ENCODE data around the gene SLC35F4. TPM values are rescaled to one million over a fixed set of nuclear protein-coding genes. Genes with fewer than 3 reads are reported as not detected.

The SLC35F4 gene
- total RNA-seq, 4 donors from 2014 or later = not detected

- Histone ChIP-seq H3K27me3 (no peaks in the 10 kb centered on the region), H3K27ac (no peak overlapping the region), H3K4me3 (no peak overlapping the region), H3K4me1 (no peaks in the 10 kb centered on the region), H3K36me3 (no peaks in the 10 kb centered on the region), H3K9me3 (no peaks in the 10 kb centered on the region)
- TF ChIP-seq POLR2A (IDR thresholded peaks at IDR 0.05) = no peak
- no peak for TF ChIP-seq CTCF (IDR thresholded peaks at IDR 0.05)
- no peak for TF ChIP-seq POLR2AphosphoS5 (IDR thresholded peaks at IDR 0.05)
- no peak for TF ChIP-seq EP300 (IDR thresholded peaks at IDR 0.05)
- 91% methylated on average over 2 of the region's 2 CpGs for WGBS
- DNase-seq (ENCODE audit: low spot score in 2 of 2) = no peak
These were observed 298.7 kb downstream of the SLC35F4 start for GRCh38 chr14:57567220-57567619.

GRCh38 chr14:57560681-57561080 is 305.2 kb downstream of the SLC35F4 start:
- no peaks in the 10 kb centered on the region for H3K36me3 ChIP-seq
- H3K27me3 ChIP-seq = no peaks in the 10 kb centered on the region
- H3K4me3 ChIP-seq = no peak overlapping the region
- TF ChIP-seq POLR2AphosphoS5 (IDR thresholded peaks at IDR 0.05) = no peak
- no peak for TF ChIP-seq CTCF (IDR thresholded peaks at IDR 0.05)
- no peak for TF ChIP-seq EP300 (IDR thresholded peaks at IDR 0.05)
- no peak for TF ChIP-seq POLR2A (IDR thresholded peaks at IDR 0.05)
- no peak overlapping the region for H3K27ac ChIP-seq
- 93% methylated on average over 3 of the region's 3 CpGs for WGBS
- H3K9me3 ChIP-seq = no peaks in the 10 kb centered on the region
- no peaks in the 10 kb centered on the region for H3K4me1 ChIP-seq
- DNase-seq (ENCODE audit: low spot score in 2 of 2) = no peak

- Histone ChIP-seq H3K9me3 (no peaks in the 10 kb centered on the region), H3K27ac (no peak overlapping the region), H3K36me3 (no peaks in the 10 kb centered on the region), H3K4me1 (no peaks in the 10 kb centered on the region), H3K4me3 (no peak overlapping the region), H3K27me3 (no peaks in the 10 kb centered on the region)
- TF ChIP-seq EP300 (IDR thresholded peaks at IDR 0.05) (no peak), POLR2AphosphoS5 (IDR thresholded peaks at IDR 0.05) (no peak), POLR2A (IDR thresholded peaks at IDR 0.05) (no peak), CTCF (IDR thresholded peaks at IDR 0.05) (no peak)
- DNase-seq (ENCODE audit: low spot score in 2 of 2) = no peak
- WGBS = 77% methylated on average over 5 of the region's 5 CpGs
These were observed 306.3 kb downstream of the SLC35F4 start for GRCh38 chr14:57559576-57559975.

- H3K36me3 ChIP-seq = no peaks in the 10 kb centered on the region
- peaks cover 13% of the 10 kb centered on the region for H3K9me3 ChIP-seq
- no peak overlapping the region for H3K4me3 ChIP-seq
- no peak overlapping the region for H3K27ac ChIP-seq
- H3K4me1 ChIP-seq = no peaks in the 10 kb centered on the region
- H3K27me3 ChIP-seq = no peaks in the 10 kb centered on the region
- no peak for DNase-seq (ENCODE audit: low spot score in 2 of 2)
- TF ChIP-seq EP300 (IDR thresholded peaks at IDR 0.05) (no peak), POLR2AphosphoS5 (IDR thresholded peaks at IDR 0.05) (no peak), POLR2A (IDR thresholded peaks at IDR 0.05) (no peak), CTCF (IDR thresholded peaks at IDR 0.05) (no peak)
- WGBS = 84% methylated on average over 4 of the region's 4 CpGs
These were observed 316.0 kb downstream of the SLC35F4 start for GRCh38 chr14:57549765-57550420.

- no peaks in the 10 kb centered on the region for H3K27me3 ChIP-seq
- TF ChIP-seq EP300 (IDR thresholded peaks at IDR 0.05) (no peak), POLR2AphosphoS5 (IDR thresholded peaks at IDR 0.05) (no peak), POLR2A (IDR thresholded peaks at IDR 0.05) (no peak), CTCF (IDR thresholded peaks at IDR 0.05) (no peak)
- WGBS = 45% methylated on average over 2 of the region's 2 CpGs
These were observed 316.8 kb downstream of the SLC35F4 start for GRCh38 chr14:57549016-57549564.

More at GRCh38 chr14:57549016-57549564, 316.8 kb downstream of the SLC35F4 start:
- no peak for DNase-seq (ENCODE audit: low spot score in 2 of 2)
- Histone ChIP-seq H3K36me3 (no peaks in the 10 kb centered on the region), H3K27ac (no peak overlapping the region), H3K4me3 (no peak overlapping the region), H3K4me1 (no peaks in the 10 kb centered on the region), H3K9me3 (peaks cover 9% of the 10 kb centered on the region)

Data from suprapubic skin (tissue), 4 donors.